Stimulated activated CD4-positive, alpha-beta T cell treated with anti-CD3 and anti-CD28 coated beads, Interleukin-12 subunit alpha, Interleukin-12 subunit beta, amount 100 ng/mL, for 24 hours (primary cell): ENCODE data around the gene TMEM150A.
"Not testable (repeated sequence)": the region's sequence is repeated elsewhere in the genome, so short reads cannot be mapped to it uniquely, and the experiment has no call there.

ENCODE experiments used
- DNase-seq, 2 experiments: peaks; one replicate each; pipeline ENCODE4 v3.0.0-alpha.2; 2020; ENCODE audit warnings: low read depth in 2 of 2

TMEM150A gene, protein sequence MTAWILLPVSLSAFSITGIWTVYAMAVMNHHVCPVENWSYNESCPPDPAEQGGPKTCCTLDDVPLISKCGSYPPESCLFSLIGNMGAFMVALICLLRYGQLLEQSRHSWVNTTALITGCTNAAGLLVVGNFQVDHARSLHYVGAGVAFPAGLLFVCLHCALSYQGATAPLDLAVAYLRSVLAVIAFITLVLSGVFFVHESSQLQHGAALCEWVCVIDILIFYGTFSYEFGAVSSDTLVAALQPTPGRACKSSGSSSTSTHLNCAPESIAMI

DNA sequence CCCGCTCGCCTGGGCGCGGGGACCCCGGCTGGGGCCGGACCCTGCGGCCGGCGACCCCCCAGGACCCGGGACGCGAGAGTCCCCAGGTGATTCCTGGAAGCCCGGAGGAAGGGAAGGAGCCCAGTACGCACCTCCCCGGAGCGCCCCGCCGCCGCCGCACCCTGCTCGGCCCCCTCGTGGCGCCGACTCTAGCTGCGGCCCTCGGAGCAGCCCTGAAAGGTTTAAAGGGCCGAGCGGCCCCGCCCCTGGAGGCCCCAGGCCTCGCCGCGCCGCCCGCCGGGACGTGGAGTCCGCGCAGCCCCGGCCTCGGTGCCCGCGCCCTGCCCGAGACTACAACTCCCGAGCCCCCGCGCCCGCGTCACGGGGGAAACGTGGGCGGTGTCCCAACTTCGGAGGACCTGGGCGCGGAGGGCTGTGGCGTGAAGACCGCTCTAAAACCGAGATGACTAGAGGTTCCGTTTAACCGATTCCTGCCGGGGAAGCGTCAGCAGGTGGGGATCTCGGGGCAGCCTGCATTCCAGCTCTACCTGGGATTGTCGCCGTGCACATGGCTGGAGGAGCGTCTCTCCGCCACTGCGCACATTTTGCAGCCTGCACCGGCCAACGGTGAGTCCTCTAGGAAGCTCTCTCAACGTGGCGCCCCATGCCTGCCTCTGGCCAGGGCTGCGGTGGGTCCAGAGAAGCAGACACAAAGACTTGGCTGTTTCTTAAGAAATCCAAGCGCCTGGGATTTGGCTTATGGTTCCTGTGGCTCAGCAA, at the start of gene TMEM150A:
Gene TMEM150A, minus strand, starts transcription at position 223 of the 759 bp plus-strand sequence. CDS start 750 bp downstream, outside the sequence.
- DNase-seq: peak; percentile 76 to 82

DNA sequence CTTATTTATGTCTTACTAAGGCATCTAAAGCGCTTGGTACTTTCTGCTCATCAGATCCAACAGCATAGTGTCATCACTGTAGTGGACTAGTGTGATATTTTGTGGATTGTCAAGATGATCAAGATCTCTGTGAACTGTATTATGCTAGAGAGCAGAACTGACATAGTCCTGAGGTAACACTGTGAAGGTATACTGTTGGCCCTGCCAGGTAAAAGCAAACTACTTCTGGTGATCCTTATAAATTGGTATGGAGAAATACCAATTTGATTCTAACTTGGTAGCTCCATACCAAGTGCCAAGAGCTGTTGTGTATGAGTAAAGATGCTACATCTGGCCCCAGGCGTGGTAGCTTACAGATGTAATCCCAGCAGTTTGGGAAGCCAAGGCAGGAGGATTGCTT, 49.6 kb upstream of the TMEM150A start:
- no peak for DNase-seq

DNA sequence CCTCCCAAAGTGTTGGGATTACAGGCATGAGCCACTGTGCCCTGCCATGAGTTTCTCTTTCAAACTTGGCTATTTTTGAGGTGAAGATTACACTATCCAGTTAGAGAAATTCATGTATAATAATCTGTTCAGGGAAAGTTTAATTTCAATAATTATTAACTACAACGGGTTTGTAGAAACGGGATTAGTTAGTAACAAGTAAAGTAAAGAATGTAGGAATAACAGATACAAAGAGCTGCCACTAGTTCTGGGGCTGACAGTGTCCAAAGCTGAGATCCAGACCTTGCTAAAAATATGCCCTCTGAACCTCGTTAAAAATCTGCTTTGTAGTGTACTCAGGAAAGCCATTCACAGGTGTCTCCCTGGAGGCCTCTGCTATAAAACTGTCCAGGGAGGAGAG, 48.6 kb upstream of the TMEM150A start:
- DNase-seq: no peak

DNA sequence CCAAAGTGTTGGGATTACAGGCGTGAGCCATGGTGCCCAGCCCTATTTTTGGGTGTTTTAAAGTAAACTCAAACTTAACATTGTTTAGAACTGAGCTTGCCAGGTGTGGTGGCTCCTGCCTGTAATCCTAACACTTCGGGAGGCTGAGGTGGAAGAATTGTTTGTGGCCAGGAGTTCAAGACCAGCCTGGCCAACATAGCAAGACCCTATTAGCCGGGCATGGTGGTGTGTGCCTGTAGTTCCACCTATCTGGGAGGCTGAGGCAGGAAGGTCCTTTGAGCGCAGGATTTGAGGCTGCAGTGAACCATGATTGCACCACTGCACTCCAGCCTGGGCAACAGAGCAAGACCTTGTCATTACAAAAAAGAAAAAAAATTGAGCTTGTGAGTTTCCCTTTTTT, 48.0 kb upstream of the TMEM150A start:
- no peak for DNase-seq

DNA sequence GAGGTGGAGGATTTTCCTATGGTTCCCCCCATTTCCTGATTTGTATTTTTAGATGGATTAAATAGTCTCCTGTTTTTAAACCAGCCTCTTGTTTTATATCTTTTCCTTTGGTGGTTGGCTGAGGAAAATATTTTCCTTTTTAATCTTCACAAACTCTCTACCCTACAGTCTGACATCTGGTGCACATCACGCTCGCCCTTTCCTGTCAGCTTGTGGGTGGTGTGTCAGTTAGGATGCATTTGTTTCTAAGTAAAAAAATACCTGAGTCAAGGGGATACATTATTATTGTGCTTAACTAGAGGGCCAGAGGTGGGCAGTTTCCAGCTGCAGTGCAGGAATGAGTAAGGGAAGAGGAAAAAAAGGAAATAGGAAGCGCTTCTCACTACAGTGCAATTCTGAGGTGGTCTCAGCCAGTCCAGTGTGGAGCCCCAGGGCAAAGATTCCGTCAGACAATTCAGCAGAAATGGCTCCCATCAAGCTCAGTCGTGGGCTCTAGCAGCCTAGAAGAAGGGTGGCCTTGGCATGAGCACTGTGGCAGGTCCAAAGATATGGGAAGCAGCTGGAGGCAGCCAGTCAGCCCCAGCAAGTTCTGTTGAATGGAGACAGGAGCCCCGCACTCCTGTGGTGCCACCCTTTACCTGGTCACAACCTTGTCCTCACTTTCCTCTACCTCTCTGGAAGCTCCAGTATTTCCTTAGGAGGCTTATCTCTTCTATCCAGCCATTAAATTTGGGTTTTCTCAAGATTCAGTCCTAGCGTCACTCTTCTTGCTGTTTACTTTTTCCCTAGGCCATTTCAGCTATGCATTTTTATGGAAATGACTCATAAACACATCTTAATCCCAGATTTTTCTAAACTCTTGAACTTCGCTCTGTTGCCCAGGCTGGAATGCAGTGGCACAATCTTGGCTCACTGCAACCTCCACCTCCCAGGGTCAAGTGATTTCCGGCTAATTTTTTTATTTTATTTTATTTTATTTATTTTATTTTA, 47.0 kb upstream of the TMEM150A start:
- no peak for DNase-seq

DNA sequence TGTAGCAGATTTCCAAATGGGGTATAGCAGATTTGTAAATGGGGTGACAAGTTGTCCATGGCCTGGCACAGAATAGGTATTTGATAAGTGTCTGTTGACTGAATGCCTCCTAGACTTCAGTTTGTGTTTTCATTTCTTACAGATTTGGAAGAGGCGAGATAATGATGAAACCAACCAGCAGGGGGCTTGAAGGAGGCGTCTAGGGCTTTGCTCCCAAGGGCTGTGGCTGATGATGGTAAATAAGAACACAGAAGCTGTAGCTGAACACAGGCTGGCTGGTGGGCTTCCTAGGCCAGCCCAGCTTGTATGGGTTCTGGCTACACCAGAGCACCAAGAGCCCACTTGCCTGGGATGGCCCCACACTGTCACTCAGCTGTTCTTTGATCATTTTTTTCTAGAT, 46.1 kb upstream of the TMEM150A start:
- DNase-seq: no peak

DNA sequence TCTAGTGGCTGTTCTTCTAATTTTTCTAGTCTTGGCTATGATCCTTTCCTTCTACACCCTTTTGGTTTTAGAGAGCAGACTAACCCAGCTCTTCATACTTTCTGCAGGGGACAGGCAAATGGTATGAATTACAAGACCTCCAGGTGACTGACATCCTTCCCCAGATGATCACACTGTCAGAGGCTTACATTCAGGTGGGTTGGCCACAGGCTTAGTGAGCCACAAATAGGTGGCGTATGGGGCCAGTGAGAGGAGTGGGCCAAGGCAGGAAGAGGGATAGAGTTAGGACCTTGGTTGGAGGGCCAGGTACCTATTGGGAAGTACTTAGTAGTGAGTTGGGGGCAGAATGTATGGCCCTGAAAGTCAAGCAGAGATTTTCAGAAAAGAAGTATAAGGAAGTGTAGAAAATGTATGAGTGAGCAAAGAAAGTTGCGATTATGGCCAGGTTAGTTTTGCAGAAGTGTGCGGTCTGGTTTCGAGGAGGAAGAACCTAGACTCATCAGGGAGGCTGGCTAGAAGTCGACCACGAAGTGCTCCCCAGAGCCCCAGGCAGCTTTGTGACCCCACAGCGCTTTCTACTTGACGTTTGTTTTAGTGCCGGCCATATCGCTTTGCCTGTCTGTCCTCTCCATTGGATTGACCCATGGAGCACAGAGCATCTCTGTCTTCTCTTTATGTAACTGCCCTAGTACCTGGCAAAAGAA, 45.5 kb upstream of the TMEM150A start:
- no peak for DNase-seq

DNA sequence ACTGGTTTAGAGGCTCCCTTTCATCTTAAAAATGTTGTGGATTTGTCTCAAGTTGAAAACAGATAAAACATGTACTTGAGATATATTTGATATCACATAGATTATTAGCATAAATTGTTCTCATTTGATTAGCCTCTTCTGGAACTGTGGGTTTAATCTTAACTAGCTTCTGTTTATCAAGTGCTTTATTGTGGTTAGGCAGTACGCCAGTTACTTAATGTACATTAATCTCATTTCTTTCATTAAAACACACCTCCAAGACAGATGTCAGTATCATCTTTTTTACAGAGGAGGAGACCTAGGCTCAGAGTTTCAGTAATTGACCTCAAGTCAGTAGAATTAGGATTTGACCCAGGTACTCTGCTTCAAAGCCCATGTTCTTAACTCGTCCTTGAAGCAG, 43.7 kb upstream of the TMEM150A start:
- DNase-seq: no peak

DNA sequence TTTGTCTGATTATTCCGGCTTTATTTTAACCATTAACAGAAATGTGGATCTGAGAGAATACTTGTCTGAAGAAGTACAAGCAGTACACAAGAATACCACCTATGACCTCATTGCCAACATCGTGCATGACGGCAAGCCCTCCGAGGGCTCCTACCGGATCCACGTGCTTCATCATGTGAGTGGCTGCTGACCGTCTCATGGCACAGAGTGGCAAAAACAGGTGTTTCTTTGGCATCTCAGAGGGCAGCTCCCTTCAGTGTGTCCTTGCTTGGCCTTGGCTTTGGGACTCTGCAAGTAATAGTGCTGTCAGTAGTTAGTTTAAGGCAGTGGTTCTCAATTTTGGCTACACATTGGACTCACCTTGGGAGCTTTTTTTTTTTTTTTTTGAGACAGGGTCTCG, 42.4 kb upstream of the TMEM150A start:
- DNase-seq: no peak

DNA sequence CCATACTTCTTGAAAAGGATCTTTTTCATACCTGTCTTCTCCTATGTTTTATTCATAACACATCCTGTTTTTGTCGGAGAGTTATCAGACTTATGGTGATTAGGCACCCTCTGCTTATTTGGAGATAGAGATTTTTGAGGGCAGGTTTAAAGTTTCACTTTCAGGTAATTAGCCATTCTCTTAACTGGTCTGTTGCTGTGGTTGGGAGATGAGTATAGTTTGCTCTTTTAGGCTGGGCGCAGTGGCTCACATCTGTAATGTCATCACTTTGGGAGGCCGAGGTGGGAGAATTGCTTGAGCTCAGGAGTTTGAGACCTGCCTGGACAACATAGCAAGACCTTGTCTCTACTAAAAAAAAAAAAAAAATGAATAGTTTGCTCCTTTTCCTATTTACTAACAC, 40.2 kb upstream of the TMEM150A start:
- DNase-seq: no peak

DNA sequence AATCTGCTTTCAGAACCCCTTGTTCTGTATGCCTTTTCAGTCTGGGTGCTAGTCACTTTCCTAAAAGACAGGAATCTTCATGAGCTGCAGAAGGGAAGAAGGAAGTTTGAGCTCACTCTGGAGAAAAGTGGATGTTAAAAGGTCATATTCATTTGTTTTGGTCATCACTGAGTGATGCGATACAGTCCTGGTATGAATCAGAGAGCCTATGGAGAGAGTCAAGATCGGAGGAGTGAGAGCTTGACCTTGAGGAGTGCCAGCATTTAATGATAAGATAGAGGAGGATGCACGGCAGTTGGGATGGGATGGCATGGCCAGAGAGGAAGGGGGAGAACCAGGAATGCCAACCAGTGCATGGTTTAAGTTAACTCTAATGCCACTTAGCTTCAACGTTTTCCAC, 33.1 kb upstream of the TMEM150A start:
- DNase-seq: no peak

DNA sequence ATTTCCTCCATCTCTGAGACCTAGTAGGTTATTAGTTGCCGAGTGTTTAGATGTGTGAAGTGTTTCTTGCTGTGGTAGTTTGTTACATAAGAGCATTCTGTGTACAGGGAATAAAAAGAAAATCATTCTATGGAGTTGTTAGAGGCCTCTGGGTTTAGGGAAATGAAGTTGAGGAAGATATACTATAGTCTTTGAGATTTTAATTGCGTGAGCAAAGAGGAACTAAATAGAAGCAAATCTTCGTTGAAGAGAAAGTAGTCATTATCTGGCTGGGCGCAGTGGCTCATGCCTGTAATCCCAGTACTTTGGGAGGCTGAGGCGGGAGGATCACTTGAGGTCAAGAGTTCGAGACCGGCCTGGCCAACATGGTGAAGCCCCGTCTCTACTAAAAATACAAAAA, 32.5 kb upstream of the TMEM150A start:
- no peak for DNase-seq

DNA sequence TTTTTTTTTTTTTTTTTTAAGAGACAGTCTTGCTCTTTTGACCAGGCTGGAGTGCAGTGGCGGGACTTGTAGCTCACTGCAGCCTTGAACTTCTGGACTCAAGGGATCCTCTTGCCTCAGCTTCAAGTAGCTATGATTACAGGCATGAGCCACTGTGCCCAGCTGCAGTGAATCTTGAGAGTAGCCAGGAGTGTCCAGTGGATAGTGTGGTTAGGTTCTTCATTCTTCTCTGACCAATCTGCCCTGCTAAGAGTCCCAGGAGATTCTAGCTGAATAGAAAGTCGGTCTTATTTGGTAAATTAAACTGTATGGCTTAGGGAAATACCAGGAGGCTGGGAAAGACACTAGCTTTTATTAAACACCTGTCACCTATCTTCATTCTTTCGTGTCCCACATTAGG, 28.8 kb upstream of the TMEM150A start:
- DNase-seq: no peak

DNA sequence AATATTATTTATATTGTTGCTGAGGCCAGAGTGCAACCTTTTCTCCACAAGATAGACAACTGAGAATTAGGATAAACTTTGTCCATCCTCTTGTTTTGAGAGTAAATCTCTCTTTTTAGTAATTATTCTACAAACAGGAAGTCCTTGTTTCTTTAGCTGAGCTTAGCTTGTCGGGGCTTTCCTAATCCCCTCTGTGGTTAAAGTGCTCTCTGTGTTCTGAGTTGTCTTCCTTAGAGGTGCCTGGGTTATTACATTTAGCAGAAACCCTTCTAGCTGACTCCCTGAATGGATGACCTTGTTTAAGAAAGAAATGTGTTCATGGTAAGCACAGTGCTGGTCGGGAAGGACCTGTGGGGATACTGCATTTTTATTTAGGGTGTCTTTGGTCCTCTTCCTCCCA, 26.2 kb upstream of the TMEM150A start:
- DNase-seq: no peak

DNA sequence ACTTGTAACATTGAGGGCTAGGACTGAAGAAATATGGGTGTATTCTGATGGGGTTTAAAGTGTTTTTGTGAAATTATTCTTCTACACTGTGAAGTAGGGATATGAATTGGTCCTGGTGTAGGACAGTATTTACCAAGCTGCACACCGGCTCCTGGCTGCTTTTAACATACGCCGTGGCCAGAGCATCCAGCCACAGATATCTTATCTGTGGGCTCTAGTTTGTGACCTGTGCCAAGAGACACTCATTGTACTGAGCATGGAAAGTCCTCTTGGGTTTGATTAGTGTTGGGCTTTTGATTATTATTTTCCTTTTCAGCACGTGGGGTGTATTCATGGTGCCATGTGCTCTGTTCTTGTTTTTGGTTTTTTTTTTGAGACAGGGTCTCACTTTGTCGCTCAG, 21.5 kb upstream of the TMEM150A start:
- DNase-seq: no peak

DNA sequence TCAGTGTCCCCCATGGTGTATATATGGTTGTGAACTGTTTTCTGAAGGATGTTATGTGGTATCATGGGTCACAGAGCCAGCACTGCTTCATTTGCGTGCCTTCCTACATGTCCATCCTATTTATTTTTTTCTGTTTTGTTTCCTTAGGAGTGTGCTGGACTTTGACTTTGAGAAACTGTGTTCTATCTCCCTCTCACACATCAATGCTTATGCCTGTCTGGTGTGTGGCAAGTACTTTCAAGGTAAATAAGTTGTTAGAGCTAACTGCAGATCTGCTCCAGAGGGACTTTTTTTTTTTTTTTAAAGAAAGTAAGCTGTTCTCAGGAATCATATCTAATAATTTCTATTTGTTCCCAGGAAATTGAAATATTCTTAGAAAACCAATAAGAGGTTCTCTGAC, 18.8 kb upstream of the TMEM150A start:
- DNase-seq: no peak

DNA sequence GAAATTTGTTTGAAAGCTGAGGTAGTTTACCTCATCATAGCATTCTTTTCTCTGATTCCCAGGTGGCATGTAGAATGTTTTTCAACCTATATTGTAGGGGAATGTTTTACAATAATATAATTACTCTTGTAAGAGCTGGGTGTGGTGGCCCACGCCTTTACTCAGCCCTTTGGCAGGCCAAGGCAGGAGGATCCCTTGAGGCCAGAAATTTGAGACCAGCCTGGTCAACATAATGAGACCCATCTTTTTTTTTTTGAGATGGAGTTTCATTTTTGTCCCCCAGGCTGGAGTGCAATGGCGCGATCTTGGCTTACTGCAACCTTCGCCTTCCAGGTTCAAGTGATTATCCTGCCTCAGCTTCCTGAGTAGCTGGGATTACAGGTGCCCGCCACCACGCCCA, 17.1 kb upstream of the TMEM150A start:
- DNase-seq: no peak

DNA sequence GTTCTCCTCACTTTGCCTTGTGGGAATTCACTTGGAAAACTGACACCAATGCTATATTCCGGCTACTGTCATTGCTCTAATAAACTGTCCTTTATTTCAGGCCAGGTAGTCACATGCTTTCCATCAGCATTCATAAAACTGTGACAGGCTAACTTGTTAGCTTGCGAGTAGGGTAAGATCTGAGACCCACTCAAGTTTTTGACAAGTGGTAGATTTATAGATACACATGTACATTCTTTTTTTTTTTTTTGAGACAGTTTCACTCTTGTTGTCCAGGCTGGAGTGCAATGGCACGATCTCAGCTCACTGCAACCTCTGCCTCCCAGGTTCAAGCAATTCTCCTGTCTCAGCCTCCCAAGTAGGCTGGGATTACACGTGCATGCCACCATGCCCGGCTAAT, 15.2 kb upstream of the TMEM150A start:
- DNase-seq: not testable (repeated sequence)

DNA sequence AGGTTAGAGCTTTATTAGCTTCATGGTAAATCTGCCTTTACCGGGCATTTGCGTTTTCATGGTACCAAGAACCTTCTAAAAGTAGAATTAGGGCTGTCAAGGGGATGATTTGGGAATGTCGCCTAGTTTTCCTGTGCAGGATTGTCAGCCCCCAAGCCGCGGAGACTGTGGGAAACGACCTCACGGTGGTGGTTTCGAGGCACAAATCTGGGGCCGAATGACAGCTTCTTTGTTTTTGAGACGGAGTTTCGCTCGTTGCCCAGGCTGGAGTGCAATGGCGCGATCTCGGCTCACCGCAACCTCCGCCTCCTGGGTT, 12.9 kb upstream of the TMEM150A start:
- no peak for DNase-seq

DNA sequence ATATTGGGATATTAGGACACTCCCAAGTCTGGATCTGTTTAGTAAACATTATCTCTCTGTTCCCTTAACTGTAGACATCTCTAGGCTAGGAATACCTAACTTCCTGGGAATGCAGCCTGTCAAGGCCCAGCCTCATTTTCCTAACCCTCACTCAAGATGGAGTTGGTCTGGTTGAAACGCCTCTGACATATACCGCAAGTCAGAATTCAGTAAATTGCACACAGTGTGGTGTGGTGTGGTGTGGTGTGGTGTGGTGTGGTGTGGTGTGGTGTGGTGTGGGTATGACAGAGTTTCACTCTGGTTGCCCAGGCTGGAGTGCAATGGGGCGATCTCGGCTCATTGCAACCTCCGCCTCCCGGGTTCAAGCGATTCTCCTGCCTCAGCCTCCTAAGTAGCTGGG, 12.3 kb upstream of the TMEM150A start:
- not testable (repeated sequence) for DNase-seq

DNA sequence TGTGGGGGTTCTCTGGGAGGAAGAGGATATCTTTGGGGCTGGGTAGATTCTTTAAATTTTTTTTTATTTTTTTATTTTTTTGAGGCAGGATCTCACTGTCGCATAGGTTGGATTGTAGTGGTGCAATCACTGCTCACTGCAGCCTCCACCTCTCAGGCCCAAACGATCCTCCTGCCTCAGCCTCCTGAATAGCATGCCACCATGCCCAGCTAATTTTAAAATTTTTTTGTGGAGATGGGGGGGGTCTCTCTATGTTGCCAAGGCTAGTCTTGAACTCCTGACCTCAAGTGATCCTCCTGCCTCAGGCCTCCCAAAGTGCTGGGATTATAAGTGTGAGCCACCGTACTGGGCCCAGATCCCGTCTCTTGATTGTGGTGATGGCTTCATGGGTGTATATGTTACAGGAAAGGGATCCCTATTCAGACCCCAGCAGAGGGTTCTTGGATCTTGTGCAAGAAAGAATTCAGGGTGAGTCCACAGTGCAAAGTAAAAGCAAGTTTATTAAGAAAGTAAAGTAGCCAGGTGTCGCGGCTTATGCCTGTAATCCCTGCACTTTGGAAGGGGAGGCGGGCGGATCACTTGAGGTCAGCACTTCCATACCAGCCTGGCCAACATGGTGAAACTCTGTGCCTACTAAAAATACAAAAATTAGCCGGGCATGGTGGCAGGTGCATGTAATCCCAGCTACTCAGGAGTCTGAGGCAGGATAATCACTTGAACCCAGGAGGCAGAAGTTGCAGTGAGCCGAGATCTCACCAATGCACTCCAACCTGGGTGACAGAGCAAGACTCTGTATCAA, 11.4 kb upstream of the TMEM150A start:
- no peak for DNase-seq
